Keratinocyte (primary cell): ENCODE measurements around the gene PPTC7.

Experiments used
- CTCF ChIP-seq, 3 experiments: IDR thresholded peaks in 1 of 3; conservative IDR thresholded peaks in 1 of 3; optimal IDR thresholded peaks in 1 of 3; 2 replicates in 2 of 3; 3 replicates in 1 of 3; pipeline versions ENCODE3 to v1.5.1; 2011; ENCODE audit warnings: low read length in 3 of 3, mild to moderate bottlenecking in 3 of 3, moderate library complexity in 2 of 3, control low read depth in 1 of 3, inconsistent platforms in 1 of 3; ENCODE audit not compliant: insufficient read depth in 2 of 3; ENCODE audit errors: extremely low read depth in 1 of 3
- EZH2 ChIP-seq: IDR thresholded peaks from one replicate; pipeline ENCODE4 v1.6.1; 2012; ENCODE audit warnings: inconsistent platforms, mild to moderate bottlenecking, low read length, moderate library complexity

GRCh38 chr12:110622582-110622981 is 39.5 kb upstream of the PPTC7 start:
- TF ChIP-seq CTCF (optimal IDR thresholded peaks at IDR 0.05 in 1 of 3, IDR thresholded peaks at IDR 0.05 in 1 of 3, conservative IDR thresholded peaks at IDR 0.05 in 1 of 3; ENCODE audit: extremely low read depth in 1 of 3, insufficient read depth in 2 of 3, low read length in 3 of 3) (no peak), EZH2 (no peak)
